VCaP (cell line): ENCODE results near the gene KLHL2.
A peak's percentile ranks its signal among the peaks of the same experiment; 100 is the strongest.
"Not testable (repeated sequence)": the region's sequence is repeated elsewhere in the genome, so short reads cannot be mapped to it uniquely, and the experiment has no call there.

Experiments
- H3K27ac ChIP-seq: fragments of 450-650 bp; 2 replicates; pipeline ENCODE4 v1.5.1; 2017
- CTCF ChIP-seq: fragments of 450-650 bp; conservative IDR thresholded peaks from 2 replicates; pipeline ENCODE4 v1.5.1; 2017; ENCODE audit warnings: mild to moderate bottlenecking, moderate library complexity

The KLHL2 gene

GRCh38 chr4:165177725-165178666, 29.4 kb upstream of the KLHL2 start:
- no peak overlapping the region; the same call in 1 of the 2 replicates for H3K27ac ChIP-seq

DNA sequence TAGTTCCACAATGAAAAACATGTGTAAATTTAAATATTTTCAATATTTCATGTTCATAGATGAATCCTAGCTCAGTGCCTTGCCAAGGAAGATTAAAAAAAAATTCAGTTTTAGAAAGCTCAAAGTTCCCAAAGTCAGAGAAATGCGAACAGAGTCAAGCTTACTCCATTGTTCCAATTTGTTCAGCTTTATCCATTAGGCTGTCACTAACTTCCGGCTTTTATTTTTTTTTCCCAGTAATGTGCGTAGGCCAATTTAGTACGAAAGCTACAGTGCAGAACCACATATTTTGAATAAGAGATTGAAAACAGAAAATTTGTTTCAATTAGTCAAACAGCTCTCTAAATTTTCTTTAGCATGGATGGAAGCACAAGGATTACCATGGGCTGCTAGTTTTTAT, 23.1 kb upstream of the KLHL2 start:
- H3K27ac ChIP-seq: no peak overlapping the region
- TF ChIP-seq CTCF: no peak

More at GRCh38 chr4:165177725-165178666, 29.4 kb upstream of the KLHL2 start:
- TF ChIP-seq CTCF: no peak

- not testable (repeated sequence) for H3K27ac ChIP-seq
Measured at GRCh38 chr4:165184998-165185397, 22.4 kb upstream of the KLHL2 start.

- no peak overlapping the region for H3K27ac ChIP-seq
- no peak for TF ChIP-seq CTCF
Measured at GRCh38 chr4:165185448-165185847, 21.9 kb upstream of the KLHL2 start.

- no peak for TF ChIP-seq CTCF
- H3K27ac ChIP-seq: peak overlapping the region; percentile 55
Measured at GRCh38 chr4:165190591-165191347, 16.6 kb upstream of the KLHL2 start.

- TF ChIP-seq CTCF: no peak
Measured at GRCh38 chr4:165191348-165191656, 16.1 kb upstream of the KLHL2 start.

DNA sequence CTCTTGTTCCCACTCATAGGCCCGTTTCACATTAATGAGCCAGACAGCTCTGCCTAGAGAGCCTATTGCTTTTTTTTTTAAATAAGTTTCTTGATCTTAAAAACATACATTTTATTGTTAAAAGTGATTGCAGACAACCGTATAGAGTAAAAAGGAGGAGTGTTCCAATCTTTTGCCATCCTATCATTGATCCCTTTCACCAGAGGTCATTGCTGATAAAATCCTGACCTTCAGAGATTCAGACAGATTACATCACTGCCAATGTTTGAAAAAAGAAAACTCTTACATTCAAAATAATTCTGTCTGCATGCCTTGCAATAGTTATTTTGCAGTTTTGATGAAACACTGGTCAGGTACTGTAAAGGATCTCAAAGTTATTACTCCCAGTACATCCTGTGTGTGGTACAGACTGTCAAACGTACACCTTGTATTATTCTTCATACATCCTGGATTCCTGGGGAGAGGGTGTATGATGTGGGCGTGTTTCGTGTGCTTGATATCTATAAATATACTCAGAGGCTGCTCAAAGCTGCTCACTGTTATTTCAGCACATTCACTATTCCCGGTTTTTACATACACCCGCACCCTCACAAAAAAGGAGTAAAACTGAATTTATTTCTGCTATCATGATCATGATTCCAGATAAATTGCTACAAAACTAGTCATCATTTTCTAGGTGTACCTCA, 15.4 kb upstream of the KLHL2 start:
- TF ChIP-seq CTCF: no peak
- peak overlapping the region; percentile 55 for H3K27ac ChIP-seq

More at GRCh38 chr4:165191348-165191656, 16.1 kb upstream of the KLHL2 start:
- H3K27ac ChIP-seq: peak overlapping the region; percentile 55
